ENCODE data around the gene SH2B3.

DNA sequence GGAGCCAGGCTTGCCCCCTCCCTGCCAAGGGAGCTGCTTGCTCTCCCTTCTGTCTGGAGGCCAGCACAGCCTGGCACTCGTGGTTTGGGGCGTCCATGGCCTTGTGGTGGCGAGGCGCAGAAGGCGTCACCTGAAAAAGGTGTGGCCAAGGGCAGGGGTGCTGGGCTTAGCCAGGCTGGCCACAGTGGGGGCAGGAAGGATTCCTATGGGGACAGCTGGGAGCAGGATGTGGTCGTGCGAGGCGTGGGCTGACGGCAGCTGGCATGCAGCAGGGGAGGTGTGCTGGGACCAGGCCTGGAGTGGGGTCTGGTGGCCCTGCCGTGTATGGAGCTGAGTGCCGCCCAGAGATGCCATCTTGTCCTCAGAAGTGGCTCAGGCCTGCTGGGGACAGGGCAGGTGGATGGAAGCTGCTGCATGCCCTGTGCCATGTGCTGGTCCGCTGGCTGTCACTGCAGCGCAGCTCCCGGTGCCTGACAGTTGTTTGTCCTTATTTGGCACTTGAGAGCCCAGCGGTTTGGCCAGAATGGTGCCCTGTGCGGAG, 30.0 kb downstream of the SH2B3 start:
- TF ChIP-seq, protein P1, sequence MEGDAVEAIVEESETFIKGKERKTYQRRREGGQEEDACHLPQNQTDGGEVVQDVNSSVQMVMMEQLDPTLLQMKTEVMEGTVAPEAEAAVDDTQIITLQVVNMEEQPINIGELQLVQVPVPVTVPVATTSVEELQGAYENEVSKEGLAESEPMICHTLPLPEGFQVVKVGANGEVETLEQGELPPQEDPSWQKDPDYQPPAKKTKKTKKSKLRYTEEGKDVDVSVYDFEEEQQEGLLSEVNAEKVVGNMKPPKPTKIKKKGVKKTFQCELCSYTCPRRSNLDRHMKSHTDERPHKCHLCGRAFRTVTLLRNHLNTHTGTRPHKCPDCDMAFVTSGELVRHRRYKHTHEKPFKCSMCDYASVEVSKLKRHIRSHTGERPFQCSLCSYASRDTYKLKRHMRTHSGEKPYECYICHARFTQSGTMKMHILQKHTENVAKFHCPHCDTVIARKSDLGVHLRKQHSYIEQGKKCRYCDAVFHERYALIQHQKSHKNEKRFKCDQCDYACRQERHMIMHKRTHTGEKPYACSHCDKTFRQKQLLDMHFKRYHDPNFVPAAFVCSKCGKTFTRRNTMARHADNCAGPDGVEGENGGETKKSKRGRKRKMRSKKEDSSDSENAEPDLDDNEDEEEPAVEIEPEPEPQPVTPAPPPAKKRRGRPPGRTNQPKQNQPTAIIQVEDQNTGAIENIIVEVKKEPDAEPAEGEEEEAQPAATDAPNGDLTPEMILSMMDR (IDR thresholded peaks at IDR 0.05; ENCODE audit: poor library complexity, severe bottlenecking) = no peak
- no peak for TF ChIP-seq SMC3 (conservative IDR thresholded peaks at IDR 0.05; ENCODE audit: poor library complexity)

Measured in neural cell (in vitro differentiated cells).